Measurements from ENCODE around the gene NELFE. TPM values are rescaled to one million over a fixed set of nuclear protein-coding genes. Genes with fewer than 3 reads are reported as not detected.
"Not testable (repeated sequence)": the region's sequence is repeated elsewhere in the genome, so short reads cannot be mapped to it uniquely, and the experiment has no call there.

Gene NELFE
- total RNA-seq, 1 donor from 2014 or later, result 59.2 TPM

DNA sequence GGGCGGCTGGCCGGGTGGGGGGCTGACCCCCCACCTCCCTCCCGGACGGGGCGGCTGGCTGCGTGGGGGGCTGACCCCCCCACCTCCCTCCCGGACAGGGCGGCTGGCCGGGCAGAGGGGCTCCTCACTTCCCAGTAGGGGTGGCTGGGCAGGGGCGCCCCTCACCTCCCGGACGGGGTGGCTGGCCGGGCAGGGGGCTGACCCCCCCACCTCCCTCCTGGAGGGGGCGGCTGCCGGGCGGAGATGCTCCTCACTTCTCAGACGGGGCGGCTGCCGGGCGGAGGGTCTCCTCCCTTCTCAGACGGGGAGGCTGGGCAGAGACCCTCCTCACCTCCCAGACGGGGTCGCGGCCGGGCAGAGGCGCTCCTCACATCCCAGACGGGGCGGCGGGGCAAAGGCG is 17.3 kb upstream of the NELFE start:
- DNase-seq (ENCODE audit: low spot score), result not testable (repeated sequence)

DNA sequence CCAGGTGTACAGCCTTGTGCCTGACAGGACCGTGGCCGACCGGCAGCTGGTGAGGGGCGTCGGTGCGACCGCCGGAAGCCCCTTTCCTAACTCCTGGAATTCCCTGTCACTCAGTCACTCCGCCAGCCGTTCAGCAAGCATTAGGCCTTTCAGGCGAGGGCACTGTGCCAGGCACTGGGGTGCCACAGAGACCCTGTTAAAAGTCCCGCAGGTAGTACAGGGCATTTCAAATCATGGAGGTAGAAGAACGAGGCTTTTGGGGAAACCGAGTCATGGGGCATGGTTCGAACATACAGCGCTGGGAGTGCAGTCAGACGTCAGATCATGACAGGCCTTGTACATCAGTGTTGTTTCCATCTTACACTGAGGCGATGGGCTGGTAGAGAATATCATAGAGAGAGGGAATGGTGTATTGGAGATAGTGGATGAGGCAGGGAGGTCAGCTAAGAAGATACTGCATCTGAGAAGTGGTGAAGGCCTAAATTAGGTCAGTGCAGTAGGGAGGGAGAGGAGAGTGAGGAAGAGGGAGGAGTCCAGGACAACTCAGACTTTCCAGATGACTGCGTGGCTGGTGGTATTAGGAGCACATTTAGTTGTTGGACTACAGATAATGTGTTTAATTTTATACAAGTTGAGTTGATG is 14.1 kb upstream of the NELFE start:
- no peak for DNase-seq (ENCODE audit: low spot score)

DNA sequence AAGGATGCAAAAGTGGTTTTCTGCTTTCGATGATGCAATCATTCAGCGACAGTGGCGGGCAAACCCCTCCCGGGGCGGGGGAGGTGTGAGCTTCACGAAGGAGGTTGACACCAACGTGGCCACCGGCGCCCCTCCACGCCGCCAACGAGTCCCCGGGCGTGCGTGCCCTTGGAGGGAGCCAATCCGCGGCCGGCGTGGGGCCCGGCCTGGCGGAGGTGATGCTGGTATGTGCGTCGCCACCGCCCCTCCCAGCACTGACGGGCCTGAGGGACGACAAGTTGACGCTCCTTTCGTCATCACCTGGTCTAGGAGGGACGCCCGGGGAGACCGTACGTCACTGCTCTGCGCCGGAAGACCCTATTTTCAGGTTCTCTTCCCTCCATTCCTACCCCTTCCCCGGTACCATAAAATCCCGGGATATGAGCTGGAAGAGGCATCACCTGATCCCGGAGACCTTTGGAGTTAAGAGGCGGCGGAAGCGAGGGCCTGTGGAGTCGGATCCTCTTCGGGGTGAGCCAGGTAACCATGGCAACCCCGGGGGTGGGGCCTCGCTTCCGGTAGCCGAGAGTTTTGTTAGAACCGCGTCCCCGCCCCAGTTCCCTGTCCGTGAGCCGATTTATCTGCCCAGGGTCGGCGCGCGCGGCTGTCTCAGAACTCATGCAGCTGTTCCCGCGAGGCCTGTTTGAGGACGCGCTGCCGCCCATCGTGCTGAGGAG is 13.4 kb upstream of the NELFE start, which contains the start of gene DXO:
TSS of gene DXO (minus strand) at position 146 of the 716 bp plus-strand sequence. CDS start 463 bp downstream, outside the sequence.
- DNase-seq (ENCODE audit: low spot score), result peak; percentile 98

DNA sequence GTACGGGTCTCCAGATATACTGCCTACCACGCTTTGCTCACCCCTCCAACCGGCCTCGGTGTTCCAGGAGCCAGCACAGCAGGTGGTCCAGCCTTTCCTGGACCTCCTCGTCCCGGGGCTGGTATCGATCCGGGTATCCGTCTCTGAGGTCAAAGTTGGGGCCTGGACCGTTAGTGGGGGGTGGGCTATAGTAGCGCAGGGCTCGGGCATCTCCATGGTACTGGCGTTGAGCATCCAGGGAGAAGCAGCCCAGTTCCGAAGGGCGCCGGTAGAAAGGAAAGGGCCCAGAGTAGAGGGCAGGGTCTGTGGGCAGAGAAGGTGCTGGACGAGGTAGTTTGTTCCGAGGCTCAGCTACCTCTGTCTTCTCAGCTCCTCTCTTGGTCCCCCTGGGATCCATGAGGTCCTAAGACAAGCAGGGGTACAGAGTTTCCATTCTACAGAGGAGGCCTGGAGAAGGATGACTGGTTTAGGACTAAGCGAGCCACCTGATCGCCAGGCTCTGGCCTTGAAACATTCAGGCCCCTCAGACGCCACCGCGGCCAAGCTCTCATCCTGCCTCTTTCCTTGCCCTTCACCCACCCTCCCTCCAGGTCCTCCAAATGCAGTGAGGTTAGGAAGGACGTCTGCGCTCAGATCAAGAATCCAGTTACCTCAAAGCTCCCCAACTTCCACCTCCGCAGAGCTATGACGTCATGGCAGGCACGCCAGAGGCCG is 12.7 kb upstream of the NELFE start:
- DNase-seq (ENCODE audit: low spot score), result no peak

DNA sequence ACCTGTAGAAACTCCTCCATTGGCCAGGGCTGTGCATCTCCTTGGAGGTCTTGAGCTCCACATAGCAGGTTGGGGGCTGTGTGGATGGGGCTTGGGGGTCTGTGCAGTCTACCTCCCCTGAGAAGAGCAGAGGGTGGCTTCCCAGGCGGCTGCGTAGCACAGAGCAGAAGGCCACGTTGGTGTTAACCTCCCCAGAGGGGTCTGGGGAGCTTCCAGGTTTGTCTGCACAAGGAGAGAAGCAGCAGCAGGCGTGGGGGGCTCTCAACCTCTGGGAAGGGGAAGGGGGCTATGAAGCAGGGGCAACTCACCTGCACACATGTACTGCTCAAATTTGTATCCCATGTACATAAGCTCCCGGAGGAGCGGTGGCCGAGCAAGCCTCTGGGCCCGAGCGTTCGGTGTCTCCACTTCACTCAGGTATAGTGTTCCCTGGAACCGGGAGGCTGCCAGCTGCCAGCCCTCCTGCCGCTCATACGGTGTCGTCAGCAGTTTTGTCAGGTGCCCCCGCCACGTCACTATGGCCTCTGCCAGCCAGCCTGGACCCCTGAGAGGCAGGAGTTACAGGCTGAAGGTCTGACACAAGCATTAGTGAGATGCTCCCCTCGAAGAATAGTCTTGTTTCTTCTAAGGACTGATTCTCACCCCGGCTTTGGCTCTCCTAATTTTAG is 12.0 kb upstream of the NELFE start:
- DNase-seq (ENCODE audit: low spot score), result no peak

DNA sequence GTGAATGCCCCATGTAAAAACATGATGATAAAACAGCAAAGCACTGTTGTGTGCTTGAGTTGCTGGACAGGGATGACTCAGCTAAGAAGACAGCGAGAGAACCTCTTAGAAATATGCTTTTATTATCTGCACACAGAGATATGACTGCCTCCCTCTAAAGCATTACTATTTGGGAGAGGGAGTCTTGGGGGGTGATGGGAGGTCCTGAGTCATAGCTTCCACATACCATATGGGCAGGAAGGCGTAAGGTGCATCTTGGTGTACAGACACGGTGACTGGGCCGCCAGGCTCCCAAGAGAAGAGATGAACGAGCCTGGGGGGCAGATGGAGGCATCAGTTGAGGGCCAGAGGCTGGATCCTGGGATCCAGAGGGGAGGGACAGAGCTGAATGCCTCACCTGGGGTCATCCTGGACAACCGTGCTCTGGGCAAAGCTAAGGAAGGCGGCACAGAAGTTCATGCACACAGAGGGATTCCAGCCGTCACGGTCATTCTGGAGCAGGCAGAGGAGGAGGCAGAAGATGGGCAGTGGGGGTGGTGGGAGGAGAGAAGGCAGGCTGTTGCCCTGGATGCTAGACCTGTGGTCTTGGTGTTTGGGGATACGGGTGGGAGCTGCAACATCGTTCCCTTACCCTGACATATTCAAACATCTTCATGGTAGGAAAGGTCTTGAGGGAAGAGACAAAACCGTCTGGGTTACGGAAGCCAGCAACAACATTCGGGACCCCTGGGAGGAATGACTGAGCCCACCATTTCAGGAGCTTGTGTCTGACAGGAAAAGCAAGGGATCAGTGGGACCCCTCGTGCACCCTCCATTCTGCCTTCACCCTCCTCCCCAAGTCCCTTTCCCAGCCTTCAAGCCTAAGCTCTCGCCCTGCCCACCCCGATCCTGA is 11.2 kb upstream of the NELFE start:
- DNase-seq (ENCODE audit: low spot score), result no peak

DNA sequence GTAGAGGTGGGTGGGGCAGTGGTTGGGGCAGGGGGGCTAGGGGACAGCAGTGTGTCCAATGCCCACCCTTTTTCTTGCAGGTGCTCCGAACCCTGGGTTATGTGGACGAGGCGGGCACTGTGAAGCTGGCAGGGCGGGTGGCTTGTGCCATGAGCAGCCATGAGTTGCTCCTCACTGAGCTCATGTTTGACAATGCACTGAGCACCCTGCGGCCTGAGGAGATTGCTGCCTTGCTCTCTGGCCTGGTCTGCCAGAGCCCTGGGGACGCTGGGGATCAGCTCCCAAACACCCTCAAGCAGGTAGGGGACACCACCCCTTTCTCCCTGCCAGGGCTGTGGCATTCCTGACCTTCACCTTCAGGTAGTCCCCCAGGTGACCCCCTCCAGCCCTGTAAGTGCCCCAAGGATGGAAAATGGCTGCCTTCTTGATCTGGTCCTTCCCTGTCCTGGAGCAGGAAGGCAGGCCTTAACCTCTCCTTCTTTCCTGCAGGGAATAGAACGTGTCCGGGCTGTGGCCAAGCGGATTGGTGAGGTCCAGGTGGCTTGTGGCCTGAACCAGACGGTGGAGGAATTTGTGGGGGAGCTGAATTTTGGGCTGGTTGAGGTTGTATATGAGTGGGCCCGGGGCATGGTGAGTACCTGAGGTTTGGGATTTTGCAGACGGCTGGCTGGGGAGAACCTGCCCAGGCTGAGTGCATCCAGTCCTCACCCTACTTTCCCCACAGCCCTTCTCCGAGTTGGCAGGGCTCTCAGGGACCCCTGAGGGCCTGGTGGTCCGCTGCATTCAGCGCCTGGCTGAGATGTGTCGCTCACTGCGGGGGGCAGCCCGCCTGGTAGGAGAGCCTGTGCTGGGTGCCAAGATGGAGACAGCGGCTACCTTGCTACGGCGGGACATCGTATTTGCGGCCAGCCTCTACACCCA is 10.3 kb upstream of the NELFE start:
- no peak for DNase-seq (ENCODE audit: low spot score)

DNA sequence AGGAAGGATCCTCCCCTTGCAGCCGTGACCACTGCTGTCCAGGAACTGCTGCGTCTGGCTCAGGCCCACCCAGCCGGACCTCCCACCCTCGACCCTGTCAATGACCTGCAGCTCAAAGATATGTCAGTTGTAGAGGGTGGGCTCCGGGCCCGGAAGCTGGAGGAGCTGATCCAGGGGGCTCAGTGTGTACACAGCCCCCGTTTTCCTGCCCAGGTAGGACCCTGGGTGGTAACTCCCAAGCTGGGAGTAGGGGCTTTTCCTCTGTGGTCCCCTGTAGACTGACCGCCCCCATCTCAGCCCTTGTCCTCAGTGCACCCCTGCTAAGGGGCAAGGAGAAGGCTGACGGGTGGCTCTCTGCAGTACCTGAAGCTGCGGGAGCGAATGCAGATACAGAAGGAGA is 9.6 kb upstream of the NELFE start:
- DNase-seq (ENCODE audit: low spot score), result no peak

DNA sequence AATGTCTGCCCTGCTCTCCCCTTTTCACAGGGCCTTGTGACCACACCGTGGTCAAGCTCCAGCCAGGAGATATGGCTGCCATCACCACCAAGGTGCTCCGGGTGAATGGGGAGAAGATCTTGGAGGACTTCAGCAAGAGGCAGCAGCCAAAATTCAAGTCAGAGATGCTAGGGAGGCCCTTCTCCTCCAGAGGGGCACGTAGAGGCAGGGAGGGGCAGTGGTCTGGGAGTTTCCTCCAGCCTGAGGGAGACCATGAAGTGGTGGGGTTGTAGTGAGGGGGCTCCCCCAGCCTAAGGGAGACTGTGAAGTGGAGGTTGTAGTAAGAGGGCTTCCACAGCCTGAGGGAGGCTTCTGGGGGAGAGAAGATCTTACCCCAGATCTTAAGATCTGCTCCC is 9.2 kb upstream of the NELFE start:
- no peak for DNase-seq (ENCODE audit: low spot score)

DNA sequence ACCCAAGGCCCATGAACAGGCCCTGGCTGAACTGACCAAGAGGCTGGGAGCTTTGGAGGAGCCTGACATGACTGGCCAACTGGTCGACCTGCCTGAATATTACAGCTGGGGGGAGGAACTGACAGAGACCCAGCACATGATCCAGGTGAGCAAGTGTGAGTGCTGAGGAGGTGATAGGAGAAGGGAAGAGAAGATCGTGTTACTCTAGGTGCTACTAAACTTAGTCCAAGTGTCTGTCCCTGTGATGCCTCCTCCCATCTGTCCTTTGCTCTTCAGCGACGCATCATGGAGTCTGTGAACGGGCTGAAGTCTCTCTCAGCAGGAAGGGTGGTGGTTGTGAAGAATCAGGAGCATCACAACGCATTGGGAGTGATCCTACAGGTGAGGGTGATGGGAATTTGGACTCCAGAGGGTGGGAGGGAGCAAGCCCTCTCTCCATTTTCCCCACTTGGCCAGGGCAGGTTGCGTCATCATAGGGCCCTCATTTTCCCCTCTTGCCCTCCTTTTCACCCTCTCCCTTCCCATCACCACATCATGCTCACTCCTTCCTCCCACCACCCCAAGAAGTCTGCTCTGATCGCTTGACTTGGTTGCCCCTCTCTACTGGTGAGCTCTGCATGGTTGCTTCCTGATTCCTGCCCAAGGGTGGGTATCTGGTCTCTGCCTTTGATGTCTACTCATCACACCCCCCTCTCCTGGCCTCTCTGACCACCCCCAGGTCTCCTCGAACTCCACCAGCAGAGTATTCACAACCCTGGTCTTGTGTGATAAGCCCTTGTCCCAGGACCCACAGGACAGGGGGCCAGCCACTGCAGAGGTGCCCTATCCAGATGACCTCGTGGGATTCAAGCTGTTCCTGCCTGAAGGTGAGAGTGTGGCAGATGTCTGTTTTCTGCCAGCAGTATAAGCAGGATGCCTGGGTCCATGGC is 8.5 kb upstream of the NELFE start:
- no peak for DNase-seq (ENCODE audit: low spot score)

DNA sequence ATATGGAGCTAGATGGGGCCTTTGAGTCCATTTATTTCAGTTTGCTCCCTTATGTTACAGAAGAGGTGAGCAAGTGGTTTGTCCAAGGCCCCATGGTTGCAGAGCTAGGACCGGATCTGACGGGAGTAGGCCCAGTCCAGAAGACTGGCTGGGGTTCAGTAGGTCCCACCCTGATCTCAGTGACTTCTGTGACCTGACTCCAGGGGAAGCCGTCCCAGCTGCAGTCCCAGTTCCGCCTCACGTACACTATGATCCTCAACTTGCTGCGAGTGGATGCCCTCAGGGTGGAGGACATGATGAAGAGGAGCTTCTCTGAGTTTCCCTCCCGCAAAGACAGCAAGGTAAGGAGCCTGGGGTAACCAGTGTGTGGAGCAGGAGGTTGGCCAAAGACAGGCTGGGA is 7.7 kb upstream of the NELFE start:
- DNase-seq (ENCODE audit: low spot score), result no peak

DNA sequence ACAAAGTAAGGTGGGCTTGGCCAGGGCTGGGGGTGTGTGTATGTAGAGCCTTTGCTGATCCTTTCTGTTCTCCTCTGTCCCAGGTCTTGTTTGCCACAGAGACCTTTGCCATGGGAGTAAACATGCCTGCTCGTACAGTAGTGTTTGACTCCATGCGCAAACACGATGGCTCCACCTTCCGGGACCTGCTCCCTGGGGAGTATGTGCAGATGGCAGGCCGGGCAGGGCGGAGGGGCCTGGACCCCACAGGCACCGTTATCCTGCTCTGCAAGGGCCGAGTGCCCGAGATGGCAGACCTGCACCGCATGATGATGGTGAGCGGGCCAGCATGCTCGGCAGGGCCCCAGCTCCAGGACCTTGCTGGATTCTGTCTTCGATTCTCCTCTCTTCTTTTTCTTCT is 6.9 kb upstream of the NELFE start:
- DNase-seq (ENCODE audit: low spot score), result no peak

DNA sequence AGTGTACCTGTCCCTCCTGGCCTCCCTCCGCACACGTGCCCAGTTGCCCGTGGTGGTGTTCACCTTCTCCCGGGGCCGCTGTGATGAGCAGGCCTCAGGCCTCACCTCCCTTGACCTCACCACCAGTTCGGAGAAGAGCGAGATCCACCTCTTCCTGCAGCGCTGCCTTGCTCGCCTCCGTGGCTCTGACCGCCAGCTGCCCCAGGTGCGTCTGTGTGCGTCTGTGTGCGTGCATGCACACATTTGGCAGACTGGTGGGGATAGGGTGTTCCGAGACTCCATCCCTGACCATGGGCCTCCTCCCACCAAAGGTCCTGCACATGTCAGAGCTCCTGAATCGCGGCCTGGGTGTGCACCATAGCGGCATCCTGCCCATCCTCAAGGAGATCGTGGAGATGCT is 5.2 kb upstream of the NELFE start:
- DNase-seq (ENCODE audit: low spot score), result no peak

DNA sequence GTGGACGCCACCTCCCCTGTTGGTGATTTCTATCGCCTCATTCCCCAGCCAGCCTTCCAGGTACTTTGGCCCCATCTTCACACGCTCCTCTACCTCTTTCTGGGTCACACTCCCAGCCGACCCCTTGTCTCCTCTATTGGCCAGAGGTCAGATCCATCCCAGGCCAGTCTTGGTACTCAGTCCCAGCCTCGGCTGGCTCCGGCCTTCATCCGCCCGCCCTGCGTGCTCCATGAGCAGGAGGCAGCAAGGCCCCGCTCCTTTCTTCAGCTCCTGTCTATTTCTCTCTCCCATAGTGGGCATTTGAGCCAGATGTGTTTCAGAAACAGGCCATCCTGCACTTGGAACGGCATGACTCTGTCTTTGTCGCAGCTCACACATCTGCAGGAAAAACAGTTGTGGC is 2.8 kb upstream of the NELFE start:
- no peak for DNase-seq (ENCODE audit: low spot score)

DNA sequence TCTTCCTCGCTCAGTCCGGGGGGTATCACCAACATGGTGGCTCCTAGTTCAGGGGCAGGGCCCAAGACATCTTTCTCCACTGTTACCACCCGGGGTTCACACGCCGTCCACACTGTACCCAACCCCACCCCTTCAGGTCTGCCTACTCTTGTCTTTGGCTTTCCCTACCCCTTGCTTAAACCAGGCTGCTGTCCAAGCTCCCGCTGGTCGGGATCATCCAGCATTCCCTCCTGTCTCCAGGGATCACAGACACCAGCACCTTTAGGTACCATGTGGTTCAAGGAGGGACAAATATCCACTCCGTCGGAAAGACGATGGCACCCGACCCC is 395 bp downstream of the NELFE start:
- DNase-seq (ENCODE audit: low spot score), result no peak

DNA sequence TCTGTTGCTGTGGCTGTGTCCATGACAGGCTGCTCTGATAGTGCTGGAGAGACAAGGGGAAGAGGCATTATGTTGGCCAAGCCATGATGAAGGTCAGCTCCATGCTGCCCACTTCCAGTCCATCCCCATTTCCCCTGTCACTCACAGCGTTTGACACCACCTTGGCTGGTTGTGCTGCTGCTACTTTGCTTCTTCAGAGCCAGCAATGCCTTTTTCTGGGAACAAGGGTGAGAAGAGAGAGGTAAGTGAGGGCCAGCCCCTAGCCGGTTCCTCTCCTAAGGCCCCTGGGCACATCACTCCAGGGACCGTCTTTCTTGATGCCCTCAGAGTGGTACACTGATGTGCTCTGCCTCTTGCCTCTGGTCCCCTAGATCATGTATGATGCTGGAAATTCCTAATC is 2.0 kb downstream of the NELFE start:
- no peak for DNase-seq (ENCODE audit: low spot score)

DNA sequence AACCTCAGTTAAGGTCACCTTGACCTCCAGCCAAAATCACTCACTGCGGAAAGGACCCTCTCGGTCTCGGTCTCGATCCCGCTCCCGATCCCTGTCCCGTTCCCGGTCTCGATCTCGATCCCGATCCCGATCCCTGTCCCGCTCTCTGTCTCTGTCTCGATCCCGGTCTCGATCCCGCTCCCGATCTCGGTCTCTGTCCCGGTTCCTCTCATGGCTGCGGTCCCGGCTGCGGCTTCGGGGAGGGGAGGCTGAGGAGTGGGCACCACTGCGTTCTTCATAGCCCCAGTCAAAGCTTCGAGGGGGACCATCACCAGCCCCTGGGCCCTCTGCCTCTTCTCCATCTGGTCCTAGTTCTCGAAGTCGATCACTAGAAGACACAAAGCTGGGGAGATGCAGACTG is 4.3 kb downstream of the NELFE start:
- DNase-seq (ENCODE audit: low spot score), result no peak

DNA sequence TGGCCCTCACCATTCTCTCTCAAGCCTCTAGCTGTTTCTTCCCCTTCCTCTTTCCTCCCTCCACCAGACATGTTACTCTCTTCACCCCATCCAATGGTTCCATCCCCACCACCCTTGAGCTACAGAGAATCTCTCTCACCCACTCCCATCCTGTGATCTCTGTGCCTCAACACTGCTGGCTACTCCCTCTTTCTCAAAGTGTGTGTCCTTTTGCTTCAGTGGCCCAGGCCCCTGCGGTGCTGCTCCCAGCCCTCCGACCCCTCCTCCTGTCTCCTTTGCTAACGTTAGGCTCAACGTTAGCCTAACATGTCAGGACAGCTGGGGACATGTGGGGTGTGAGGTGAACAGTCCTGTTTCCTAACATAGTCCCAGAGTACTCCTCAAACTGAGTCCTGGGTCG is 5.9 kb downstream of the NELFE start:
- DNase-seq (ENCODE audit: low spot score), result no peak
